HG03039 (cell line): Measurements from ENCODE around the gene ACTRT2.

ENCODE experiments used
- ATAC-seq: cut with Tn5 transposase; IDR thresholded peaks from one replicate; pipeline ENCODE4 v1.9.1; 2021; ENCODE audit warnings: mild to moderate bottlenecking, moderate library complexity; ENCODE audit not compliant: unreplicated experiment

ACTRT2 gene

DNA sequence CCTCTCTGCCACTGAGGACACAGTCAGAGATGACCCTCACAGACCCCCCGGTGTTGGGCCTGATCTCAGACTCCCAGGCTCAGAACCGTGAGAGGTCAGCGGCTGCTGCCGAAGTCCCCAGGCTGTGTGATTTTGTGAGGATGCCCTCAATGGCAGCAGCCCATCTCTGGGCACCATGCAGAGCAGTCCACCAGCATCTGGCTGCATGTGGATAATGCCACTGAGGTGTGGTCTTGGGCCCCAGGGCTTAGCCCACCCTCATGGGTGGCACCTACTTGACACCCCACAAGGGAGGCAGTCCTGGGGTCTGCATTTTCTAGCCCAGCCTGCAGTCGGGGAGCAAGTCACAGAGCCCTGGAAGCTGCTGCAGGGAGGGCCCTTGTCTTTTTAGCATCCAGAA lies 5.5 kb upstream of the ACTRT2 start:
- no peak for ATAC-seq

DNA sequence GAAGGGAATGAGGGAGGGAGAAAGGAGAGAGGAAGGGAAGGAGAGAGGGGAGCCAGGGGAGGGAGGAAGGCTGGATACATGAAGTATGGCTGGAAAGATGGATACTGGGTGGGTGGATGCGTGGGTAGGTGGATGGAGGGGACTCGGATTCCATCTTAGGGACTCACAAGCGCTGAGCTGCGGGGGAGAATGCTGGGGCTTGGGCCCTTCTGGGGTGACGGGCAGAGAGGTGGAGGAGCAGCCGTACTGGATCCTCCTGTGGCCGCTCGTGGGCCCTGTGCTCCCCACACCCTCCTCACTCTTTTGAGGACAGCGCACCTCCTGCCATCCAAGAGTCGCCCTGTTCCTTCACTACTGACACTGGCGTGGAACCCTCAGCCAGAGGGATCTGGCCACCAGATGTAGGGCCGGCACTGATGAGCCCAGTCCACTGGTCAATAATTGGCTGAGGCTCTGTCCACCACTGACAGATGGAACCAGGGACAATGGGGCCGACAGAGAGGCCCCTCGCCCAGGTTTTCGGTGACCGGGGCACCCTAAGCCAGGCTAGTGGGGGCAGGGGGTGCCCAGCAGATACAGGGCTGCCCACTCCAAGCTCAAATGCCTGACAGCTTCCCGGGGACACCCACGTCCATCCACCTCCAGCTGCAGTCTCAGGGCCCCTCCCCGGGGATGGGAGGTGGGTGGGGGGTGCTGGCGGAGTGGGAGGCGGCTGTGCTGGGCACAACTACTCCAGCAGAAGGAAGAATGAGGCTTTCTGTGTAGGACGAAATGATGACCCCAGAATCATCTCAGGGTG lies 4.4 kb upstream of the ACTRT2 start:
- no peak for ATAC-seq

DNA sequence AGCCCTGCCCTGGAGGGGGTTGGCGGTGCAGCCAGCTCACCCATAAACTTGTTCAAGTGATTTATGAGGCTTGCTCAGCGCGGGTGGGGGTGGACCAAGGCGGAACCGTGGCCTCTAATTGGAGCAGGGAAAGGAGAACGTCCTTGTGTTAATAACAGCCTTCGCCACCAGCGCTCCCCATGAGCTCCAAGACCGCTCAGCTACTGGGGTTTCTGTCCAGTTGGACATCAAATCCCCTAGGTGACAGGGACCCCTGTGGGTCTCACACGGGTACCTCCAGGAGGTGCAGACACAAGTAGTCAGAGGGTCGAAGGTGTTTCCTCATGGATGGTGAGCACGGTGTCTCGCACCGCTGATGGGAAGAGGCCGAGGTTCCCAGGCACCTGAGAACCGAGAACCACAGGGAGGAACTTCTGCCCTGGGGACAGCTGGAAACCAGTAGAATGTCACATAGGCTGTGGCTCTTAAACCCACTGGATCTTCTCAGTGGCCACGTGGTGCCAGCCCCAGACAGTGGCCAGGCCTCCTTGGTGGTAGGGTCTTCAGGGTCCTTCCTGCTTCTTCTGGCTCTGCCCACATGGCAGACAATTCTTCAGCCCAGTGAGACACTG lies 3.7 kb upstream of the ACTRT2 start:
- no peak for ATAC-seq

DNA sequence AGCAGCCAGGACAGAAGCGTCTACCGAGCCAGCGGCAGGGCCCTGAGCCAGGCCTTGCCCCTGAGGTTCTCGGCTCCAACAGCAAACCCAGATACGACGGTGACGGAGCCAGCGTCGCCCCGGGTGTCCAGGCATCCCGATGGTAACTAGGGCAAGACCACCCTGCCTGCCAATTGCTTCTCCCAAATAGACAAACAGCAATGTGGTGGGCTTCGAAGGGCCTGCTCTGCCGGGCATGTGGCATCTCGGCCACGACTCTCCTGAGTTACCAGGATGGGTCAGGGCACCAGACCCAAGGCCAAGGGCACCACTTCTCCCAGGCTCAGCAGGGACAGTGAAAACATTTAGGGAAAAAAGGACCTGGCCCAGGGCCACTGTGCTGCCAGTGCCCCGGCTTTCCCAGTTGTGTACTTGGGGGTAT lies 3.2 kb upstream of the ACTRT2 start:
- ATAC-seq, result no peak

GRCh38 chr1:3018576-3018975 lies 2.7 kb upstream of the ACTRT2 start:
- ATAC-seq, result no peak

GRCh38 chr1:3019007-3019515 lies 2.2 kb upstream of the ACTRT2 start:
- ATAC-seq, result no peak

- no peak for ATAC-seq
Measured at GRCh38 chr1:3019516-3020051, 1.7 kb upstream of the ACTRT2 start.

GRCh38 chr1:3020263-3020909 lies 881 bp upstream of the ACTRT2 start:
- no peak for ATAC-seq

DNA sequence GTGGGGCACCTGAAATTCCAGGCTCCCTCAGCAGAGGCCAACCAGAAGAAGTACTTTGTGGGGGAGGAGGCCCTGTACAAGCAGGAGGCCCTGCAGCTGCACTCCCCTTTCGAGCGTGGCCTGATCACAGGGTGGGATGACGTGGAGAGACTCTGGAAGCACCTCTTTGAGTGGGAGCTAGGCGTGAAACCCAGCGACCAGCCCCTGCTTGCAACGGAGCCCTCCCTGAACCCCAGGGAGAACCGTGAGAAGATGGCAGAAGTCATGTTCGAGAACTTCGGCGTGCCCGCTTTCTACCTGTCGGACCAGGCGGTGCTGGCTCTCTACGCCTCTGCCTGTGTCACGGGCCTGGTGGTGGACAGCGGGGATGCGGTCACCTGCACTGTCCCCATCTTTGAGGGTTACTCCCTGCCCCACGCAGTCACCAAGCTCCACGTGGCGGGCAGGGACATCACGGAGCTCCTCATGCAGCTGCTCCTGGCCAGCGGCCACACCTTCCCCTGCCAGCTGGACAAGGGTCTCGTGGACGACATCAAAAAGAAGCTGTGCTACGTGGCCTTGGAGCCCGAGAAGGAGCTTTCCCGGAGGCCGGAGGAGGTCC lies 634 bp downstream of the ACTRT2 start:
- ATAC-seq, result no peak

DNA sequence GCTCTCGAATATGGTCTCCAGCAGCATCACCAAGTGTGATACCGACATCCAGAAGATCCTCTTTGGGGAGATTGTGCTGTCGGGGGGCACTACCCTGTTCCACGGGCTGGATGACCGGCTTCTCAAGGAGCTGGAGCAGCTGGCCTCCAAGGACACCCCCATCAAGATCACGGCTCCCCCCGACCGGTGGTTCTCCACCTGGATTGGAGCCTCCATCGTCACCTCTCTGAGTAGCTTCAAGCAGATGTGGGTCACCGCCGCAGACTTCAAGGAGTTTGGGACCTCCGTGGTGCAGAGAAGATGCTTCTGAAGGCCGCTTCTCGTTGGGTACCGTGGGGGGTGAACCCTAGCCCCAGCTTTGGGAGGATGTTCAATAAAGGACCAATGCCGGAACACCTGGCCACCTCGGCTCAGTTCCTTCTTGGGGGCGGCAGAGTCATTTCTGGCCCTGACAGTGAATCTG lies 1.3 kb downstream of the ACTRT2 start:
- no peak for ATAC-seq

- no peak for ATAC-seq
Measured at GRCh38 chr1:3022976-3023375, 1.7 kb downstream of the ACTRT2 start.

- no peak for ATAC-seq
Measured at GRCh38 chr1:3024019-3024418, 2.8 kb downstream of the ACTRT2 start.

DNA sequence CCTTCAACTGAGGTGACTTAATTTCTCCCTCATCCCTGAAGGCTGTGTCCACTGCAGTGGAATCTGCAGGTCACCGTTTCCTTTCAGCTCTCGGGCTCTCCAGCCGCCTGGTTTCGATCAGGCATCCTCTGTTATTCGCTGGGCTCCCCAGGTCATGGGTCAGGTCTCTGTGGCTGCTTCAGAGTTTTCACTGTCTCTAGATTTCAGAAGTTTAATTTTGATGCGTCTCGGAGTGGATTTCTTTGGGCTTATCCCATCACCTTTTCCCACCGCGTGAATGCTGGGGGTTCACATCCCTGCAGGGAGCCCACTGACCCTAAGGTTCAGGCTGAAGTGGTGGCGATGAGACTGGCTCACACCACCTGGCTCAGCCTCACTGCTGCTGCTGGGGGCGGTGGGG lies 3.3 kb downstream of the ACTRT2 start:
- no peak for ATAC-seq

DNA sequence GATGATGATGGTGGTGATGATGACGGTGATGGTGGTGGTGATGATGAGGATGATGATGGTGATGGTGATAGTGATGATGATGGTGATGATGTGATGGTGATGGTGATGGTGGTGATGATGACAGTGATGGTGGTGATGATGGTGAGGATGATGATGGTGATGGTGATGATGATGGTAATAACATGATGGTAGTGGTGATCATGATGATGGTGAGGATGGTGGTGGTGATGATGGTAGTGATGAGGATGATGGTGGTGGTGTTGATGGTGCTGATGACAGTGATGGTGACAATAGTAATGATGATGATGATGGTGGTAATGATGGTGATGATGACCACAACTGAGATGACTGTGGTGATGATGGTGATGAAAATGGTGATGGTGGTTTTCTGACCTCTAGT lies 4.9 kb downstream of the ACTRT2 start:
- no peak for ATAC-seq

GRCh38 chr1:3026581-3027391 lies 5.5 kb downstream of the ACTRT2 start:
- ATAC-seq, result no peak

- no peak for ATAC-seq
Measured at GRCh38 chr1:3027611-3028371, 6.5 kb downstream of the ACTRT2 start.

DNA sequence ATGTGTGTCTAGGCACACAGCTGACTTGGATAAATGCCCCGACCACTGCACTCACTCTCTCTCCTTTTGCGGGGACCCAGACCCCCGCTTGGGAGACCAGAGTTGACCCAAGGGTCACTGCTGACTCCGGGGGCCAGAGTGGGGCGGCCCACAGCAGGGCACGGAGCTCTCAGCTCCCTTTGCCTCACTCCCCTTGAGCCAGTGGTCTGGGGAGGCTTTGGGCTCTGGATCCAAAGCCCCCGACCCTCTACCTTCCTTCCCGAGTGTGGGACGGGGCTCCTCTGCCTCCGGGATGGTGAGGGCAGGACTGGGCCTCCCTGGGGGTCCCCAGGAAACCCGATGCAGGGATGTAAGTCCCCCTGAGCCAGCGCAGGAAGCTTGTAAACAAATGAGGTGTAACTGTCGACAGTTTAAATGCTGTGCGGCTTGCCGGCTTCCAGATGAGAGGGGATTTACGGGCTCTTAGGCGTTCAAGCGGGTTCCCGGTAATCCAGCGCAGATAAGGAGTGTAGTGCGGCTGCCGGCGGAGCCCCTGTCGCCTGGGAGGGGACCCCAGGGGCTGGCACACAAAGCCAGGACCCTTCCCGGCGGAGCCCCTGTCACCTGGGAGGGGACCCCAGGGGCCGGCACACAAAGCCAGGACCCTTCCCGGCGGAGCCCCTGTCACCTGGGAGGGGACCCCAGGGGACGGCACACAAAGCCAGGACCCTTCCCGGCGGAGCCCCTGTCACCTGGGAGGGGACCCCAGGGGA lies 7.4 kb downstream of the ACTRT2 start:
- ATAC-seq, result no peak

DNA sequence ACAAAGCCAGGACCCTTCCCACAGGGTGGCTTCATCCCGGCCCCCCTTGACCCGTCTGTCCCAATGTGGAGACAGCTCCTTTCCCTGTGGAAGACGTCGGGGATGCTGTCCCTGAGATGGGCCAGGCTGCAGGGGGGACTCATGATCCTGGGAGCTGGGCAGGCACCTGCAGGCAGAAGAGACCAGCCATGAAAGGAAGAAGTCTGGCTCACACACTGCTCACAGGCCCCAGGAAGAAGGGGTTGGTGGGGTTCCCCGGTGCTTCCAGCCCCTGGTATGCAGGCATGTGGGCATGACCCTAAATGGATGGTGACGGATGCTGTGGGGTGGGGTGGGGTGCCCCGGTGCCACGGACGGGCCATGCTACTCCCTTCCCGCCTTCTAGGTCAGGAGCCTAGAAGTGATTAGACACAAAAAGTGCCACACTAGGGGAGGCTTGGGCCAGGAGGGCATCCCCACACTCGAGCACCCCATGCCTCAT lies 8.3 kb downstream of the ACTRT2 start:
- no peak for ATAC-seq
